CD14-positive monocyte (primary cell): ENCODE measurements around the gene DLK1. TPM values are rescaled to one million over a fixed set of nuclear protein-coding genes. Genes with fewer than 3 reads are reported as not detected.

Experiments
- DNase-seq, 3 donors: peaks; one replicate each; pipeline ENCODE4 v3.0.0-alpha.2; 2011 to 2022
- H2AFZ ChIP-seq: 2 replicates; pipeline ENCODE4 v1.6.0; 2012; ENCODE audit warnings: mild to moderate bottlenecking, low read depth, low read length, inconsistent platforms; ENCODE audit not compliant: insufficient read depth, poor library complexity, severe bottlenecking
- H3K27ac ChIP-seq, 2 donors: 1 replicate in 1 of 2; 2 replicates in 1 of 2; pipeline ENCODE4 v1.5.1; 2012 to 2013; ENCODE audit warnings: low read length in 2 of 2, control low read depth in 1 of 2, inconsistent platforms in 1 of 2, low read depth in 1 of 2, mild to moderate bottlenecking in 1 of 2
- H3K27me3 ChIP-seq, 2 donors: one replicate each; pipeline versions ENCODE4 v1.6.0 to v1.6.1; 2011 to 2013; ENCODE audit warnings: low read length in 2 of 2; ENCODE audit not compliant: control insufficient read depth in 2 of 2, insufficient read depth in 2 of 2
- H3K36me3 ChIP-seq, 2 donors: replicated peaks in 1 of 2; 1 replicate in 1 of 2; 2 replicates in 1 of 2; pipeline versions ENCODE4 v1.5.1 to v1.6.1; 2012 to 2013; ENCODE audit warnings: low read length in 2 of 2, control low read depth in 1 of 2, inconsistent platforms in 1 of 2, mild to moderate bottlenecking in 1 of 2; ENCODE audit not compliant: insufficient read depth in 2 of 2, control insufficient read depth in 1 of 2
- H3K4me1 ChIP-seq, 2 donors: 1 replicate in 1 of 2; 2 replicates in 1 of 2; pipeline versions ENCODE4 v1.5.1 to v1.6.1; 2012 to 2013; ENCODE audit warnings: low read length in 2 of 2, control low read depth in 1 of 2, inconsistent platforms in 1 of 2, mild to moderate bottlenecking in 1 of 2, moderate library complexity in 1 of 2; ENCODE audit not compliant: insufficient read depth in 2 of 2, control insufficient read depth in 1 of 2
- H3K4me2 ChIP-seq: replicated peaks from 2 replicates; pipeline ENCODE3; 2012; ENCODE audit warnings: low read length, moderate library complexity, mild to moderate bottlenecking; ENCODE audit not compliant: poor library complexity, severe bottlenecking; ENCODE audit errors: extremely low read depth
- H3K4me3 ChIP-seq, 3 experiments: fragments of 200-600 bp in 1 of 3; sonication (generic) in 1 of 3; replicated peaks in 1 of 3; 1 replicate in 2 of 3; 2 replicates in 1 of 3; pipeline ENCODE4 v1.5.1; 2011 to 2013; ENCODE audit warnings: low read length in 3 of 3, mild to moderate bottlenecking in 3 of 3, control low read depth in 2 of 3, low read depth in 2 of 3, inconsistent platforms in 1 of 3, moderate library complexity in 1 of 3
- H3K79me2 ChIP-seq: 2 replicates; pipeline ENCODE4 v1.6.0; 2012; ENCODE audit warnings: mild to moderate bottlenecking, control low read depth, inconsistent platforms, low read length, moderate library complexity; ENCODE audit not compliant: insufficient read depth
- H3K9ac ChIP-seq: 2 replicates; pipeline ENCODE4 v1.6.0; 2017; ENCODE audit warnings: low read length, mild to moderate bottlenecking; ENCODE audit not compliant: insufficient read depth, poor library complexity, severe bottlenecking
- H3K9me3 ChIP-seq, 2 donors: replicated peaks in 1 of 2; 1 replicate in 1 of 2; 2 replicates in 1 of 2; pipeline versions ENCODE4 v1.5.1 to v1.6.1; 2012 to 2013; ENCODE audit warnings: low read length in 2 of 2, control low read depth in 1 of 2; ENCODE audit not compliant: control insufficient read depth in 1 of 2, insufficient read depth in 1 of 2
- H4K20me1 ChIP-seq: 2 replicates; pipeline ENCODE4 v1.6.0; 2012; ENCODE audit warnings: mild to moderate bottlenecking, low read length, control low read depth, moderate library complexity; ENCODE audit not compliant: insufficient read depth
- H3K27ac Mint-ChIP-seq, 7 donors: one replicate each; pipeline ENCODE4 v1.8.0; 2020; ENCODE audit warnings: mild to moderate bottlenecking in 7 of 7, mixed read lengths in 7 of 7, moderate library complexity in 6 of 7, inconsistent platforms in 2 of 7
- H3K27me3 Mint-ChIP-seq, 3 donors: one replicate each; pipeline ENCODE4 v1.8.0; 2021 to 2022; ENCODE audit warnings: low read depth in 3 of 3, mild to moderate bottlenecking in 3 of 3, mixed read lengths in 3 of 3, moderate library complexity in 3 of 3, inconsistent platforms in 1 of 3
- H3K36me3 Mint-ChIP-seq, 2 donors: one replicate each; pipeline ENCODE4 v1.8.0; 2020; ENCODE audit warnings: mixed read lengths in 2 of 2, inconsistent platforms in 1 of 2, mild to moderate bottlenecking in 1 of 2
- H3K4me1 Mint-ChIP-seq: one replicate; pipeline ENCODE4 v1.8.0; 2020; ENCODE audit warnings: mild to moderate bottlenecking, mixed read lengths
- H3K4me3 Mint-ChIP-seq, 2 donors: one replicate each; pipeline ENCODE4 v1.8.0; 2020; ENCODE audit warnings: mild to moderate bottlenecking in 2 of 2, mixed read lengths in 2 of 2, moderate library complexity in 1 of 2
- H3K9me3 Mint-ChIP-seq, 7 donors: one replicate each; pipeline ENCODE4 v1.8.0; 2020 to 2022; ENCODE audit warnings: mixed read lengths in 7 of 7, mild to moderate bottlenecking in 6 of 7, moderate library complexity in 6 of 7, inconsistent platforms in 2 of 7
- CTCF ChIP-seq: fragments of 200-600 bp; IDR thresholded peaks from one replicate; pipeline ENCODE4 v1.8.0; 2022; ENCODE audit warnings: antibody characterized with exemption, mild to moderate bottlenecking
- WGBS: methylation state at CpG from one replicate; pipeline ENCODE4 v1.1.5; 2013; ENCODE audit warnings: missing lambda C conversion rate; ENCODE audit not compliant: insufficient coverage; 5-methylcytosine and 5-hydroxymethylcytosine counted together
- intact Hi-C, 2 donors: fragments of 100-400 bp; cut with micrococcal nuclease; formaldehyde crosslinking; loops; one replicate each; pipeline versions ENCODE4 v1.15.0 to v1.15.1; 2023
- polyA plus RNA-seq, 3 donors: library from polyadenylated mRNA; depleted of rRNA in 1 of 3; unstranded in 2 of 3; stranded (reverse) in 1 of 3; fragments of 300-500 nt in 2 of 3; fragments of >200 nt in 1 of 3; fragmentation: Illumina TruSeq in 2 of 3; gene quantifications; 1 replicate in 2 of 3; 2 replicates in 1 of 3; pipeline ENCODE4 v1.2.3, GENCODE V29; 2012 to 2021

The DLK1 gene
- polyA plus RNA-seq, 3 donors = 0.04 TPM; not detected in 2

GRCh38 chr14:100778526-100778882 lies 51.8 kb downstream of the DLK1 start:
- Histone ChIP-seq H3K9me3 (no peaks in the 10 kb centered on the region), H3K27me3 (no peaks in the 10 kb centered on the region), H3K4me3 (no peak overlapping the region), H2AFZ (no peak overlapping the region), H3K36me3 (no peaks in the 10 kb centered on the region), H3K9ac (no peak overlapping the region), H4K20me1 (no peaks in the 10 kb centered on the region), H3K4me2 (no peak overlapping the region), H3K27ac (no peak overlapping the region), H3K4me1 (no peaks in the 10 kb centered on the region), H3K79me2 (no peaks in the 10 kb centered on the region)
- no peak overlapping the region for H3K4me3 Mint-ChIP-seq
- H3K4me1 Mint-ChIP-seq = no peaks in the 10 kb centered on the region
- WGBS = 96% methylated on average over 3 of the region's 7 CpGs
- no peaks in the 10 kb centered on the region for H3K36me3 Mint-ChIP-seq
- no peak for DNase-seq
- no peak for TF ChIP-seq CTCF
- H3K27ac Mint-ChIP-seq = no peak overlapping the region
- H3K27me3 Mint-ChIP-seq = peaks cover 0 to 7% (median 2%) of the 10 kb centered on the region in 3 donors
- intact Hi-C loops = no loop called here
- H3K9me3 Mint-ChIP-seq = no peaks in the 10 kb centered on the region

- no peaks in the 10 kb centered on the region for H3K4me1 ChIP-seq
- no peak overlapping the region for H3K4me3 Mint-ChIP-seq
- no peak overlapping the region for H3K9ac ChIP-seq
- no peak overlapping the region for H2AFZ ChIP-seq
- H3K4me1 Mint-ChIP-seq = no peaks in the 10 kb centered on the region
- TF ChIP-seq CTCF = no peak
- H3K36me3 ChIP-seq = no peaks in the 10 kb centered on the region
- no peak for DNase-seq
- no peaks in the 10 kb centered on the region for H3K9me3 ChIP-seq
- H3K27me3 ChIP-seq = no peaks in the 10 kb centered on the region
- no peak overlapping the region for H3K4me2 ChIP-seq
- intact Hi-C loops = no loop called here
- no peak overlapping the region for H3K27ac Mint-ChIP-seq
- no peaks in the 10 kb centered on the region for H3K79me2 ChIP-seq
- WGBS = 95% methylated on average over 24 of the region's 24 CpGs
- no peak overlapping the region for H3K4me3 ChIP-seq
- H3K36me3 Mint-ChIP-seq = no peaks in the 10 kb centered on the region
- H3K9me3 Mint-ChIP-seq = no peaks in the 10 kb centered on the region
- H3K27ac ChIP-seq = no peak overlapping the region
- no peaks in the 10 kb centered on the region for H4K20me1 ChIP-seq
- H3K27me3 Mint-ChIP-seq = peaks cover 0 to 5% (median 2%) of the 10 kb centered on the region in 3 donors
Observed at GRCh38 chr14:100778951-100779690, 52.4 kb downstream of the DLK1 start.
